Endothelial cell of umbilical vein (primary cell): ENCODE data around the gene SMC3. TPM values are rescaled to one million over a fixed set of nuclear protein-coding genes. Genes with fewer than 3 reads are reported as not detected.

ENCODE experiments used
- BruUV-seq: library from RNA; stranded (reverse); fragments of 400-500 nt; replicated peaks from 2 replicates; lab custom pipeline; 2021; lab: Mats Ljungman, UMichigan
- CTCF ChIA-PET: fragments of 300-600, 350-600 bp; sonication (Branson Sonifier 250); formaldehyde crosslinking; loops from one replicate; lab custom pipeline; 2021; ENCODE audit warnings: antibody characterized with exemption, inconsistent platforms; lab: Charles Lee
- POLR2A ChIA-PET: fragments of 300-600, 350-600 bp; sonication (Branson Sonifier 250); formaldehyde crosslinking; loops from one replicate; lab custom pipeline; 2021; ENCODE audit warnings: antibody characterized with exemption, inconsistent platforms; lab: Charles Lee
- DNase-seq: peaks from one replicate; pipeline ENCODE4 v3.0.0-alpha.2; 2011; ENCODE audit warnings: low read depth, low spot score
- FAIRE-seq: peaks from 2 replicates; lab custom pipeline; 2011; peaks lifted over from hg19 to GRCh38; lab: Jason Lieb, UNC
- H2AFZ ChIP-seq: 2 replicates; pipeline ENCODE4 v1.6.0; 2012; ENCODE audit warnings: low read depth, low read length, control low read depth, inconsistent platforms
- H3K27ac ChIP-seq: 2 replicates; pipeline ENCODE4 v1.5.1; 2011; ENCODE audit warnings: low read depth, mild to moderate bottlenecking, control low read depth, low read length, moderate library complexity; ENCODE audit not compliant: insufficient read depth
- H3K27me3 ChIP-seq, 2 experiments: 2 replicates each; pipeline versions ENCODE4 v1.6.0 to v1.6.1; 2011; ENCODE audit warnings: low read length in 2 of 2, mixed read lengths in 1 of 2; ENCODE audit not compliant: control insufficient read depth in 2 of 2, insufficient read depth in 2 of 2
- H3K36me3 ChIP-seq, 2 experiments: 2 replicates in 1 of 2; 3 replicates in 1 of 2; pipeline ENCODE4 v1.5.1; 2011; ENCODE audit warnings: low read length in 2 of 2, mild to moderate bottlenecking in 1 of 2, moderate library complexity in 1 of 2; ENCODE audit not compliant: control insufficient read depth in 2 of 2, insufficient read depth in 2 of 2; ENCODE audit errors: extremely low read depth in 1 of 2
- H3K4me1 ChIP-seq: 3 replicates; pipeline ENCODE4 v1.5.1; 2011; ENCODE audit warnings: mild to moderate bottlenecking, low read length; ENCODE audit not compliant: control insufficient read depth, insufficient read depth; ENCODE audit errors: extremely low read depth
- H3K4me2 ChIP-seq: 2 replicates; pipeline ENCODE4 v1.6.1; 2011; ENCODE audit warnings: low read length, control low read depth, mixed read lengths; ENCODE audit not compliant: insufficient read depth
- H3K4me3 ChIP-seq, 3 experiments: fragments of 200-600 bp in 1 of 3; sonication (generic), shearing (Covaris generic) in 1 of 3; replicated peaks in 1 of 3; 2 replicates each; pipeline ENCODE4 v1.5.1; 2011 to 2016; ENCODE audit warnings: control low read depth in 3 of 3, low read length in 3 of 3, mild to moderate bottlenecking in 2 of 3, inconsistent platforms in 1 of 3, low read depth in 1 of 3, moderate library complexity in 1 of 3; ENCODE audit not compliant: insufficient read depth in 1 of 3
- H3K79me2 ChIP-seq: 2 replicates; pipeline ENCODE4 v1.6.0; 2012; ENCODE audit warnings: low read length, inconsistent platforms; ENCODE audit not compliant: control insufficient read depth, insufficient read depth
- H3K9ac ChIP-seq: replicated peaks from 2 replicates; pipeline ENCODE3; 2011; ENCODE audit warnings: low read length, control low read depth; ENCODE audit not compliant: insufficient read depth; ENCODE audit errors: extremely low read depth
- H3K9me1 ChIP-seq: replicated peaks from 3 replicates; pipeline ENCODE4 v1.6.0; 2011; ENCODE audit warnings: mild to moderate bottlenecking, low read length; ENCODE audit not compliant: control insufficient read depth, insufficient read depth; ENCODE audit errors: extremely low read depth
- H3K9me3 ChIP-seq: replicated peaks from 2 replicates; pipeline ENCODE4 v1.5.1; 2012; ENCODE audit warnings: low read length, inconsistent platforms; ENCODE audit not compliant: control insufficient read depth, insufficient read depth
- H4K20me1 ChIP-seq: replicated peaks from 2 replicates; pipeline ENCODE3; 2011; ENCODE audit warnings: mild to moderate bottlenecking, low read length; ENCODE audit not compliant: control insufficient read depth, insufficient read depth; ENCODE audit errors: extremely low read depth
- CTCF ChIP-seq, 2 donors: IDR thresholded peaks; 1 replicate in 1 of 2; 2 replicates in 1 of 2; pipeline ENCODE4 v1.5.1; 2011; ENCODE audit warnings: low read length in 2 of 2, mild to moderate bottlenecking in 2 of 2, moderate library complexity in 2 of 2, control low read depth in 1 of 2, inconsistent platforms in 1 of 2, low read depth in 1 of 2; ENCODE audit not compliant: insufficient read depth in 1 of 2; ENCODE audit errors: extremely low read depth in 1 of 2
- EZH2 ChIP-seq: IDR thresholded peaks from 2 replicates; pipeline ENCODE4 v1.6.1; 2012; ENCODE audit warnings: borderline replicate concordance, low read depth, mild to moderate bottlenecking, moderate library complexity, low read length, inconsistent platforms; ENCODE audit not compliant: severe bottlenecking
- FOS ChIP-seq: IDR thresholded peaks from 2 replicates; pipeline ENCODE4 v1.6.1; 2011; ENCODE audit warnings: mild to moderate bottlenecking, low read length, moderate library complexity, borderline replicate concordance; ENCODE audit not compliant: insufficient read depth
- GATA2 ChIP-seq: IDR thresholded peaks from 2 replicates; pipeline ENCODE4 v1.7.0; 2011; ENCODE audit warnings: low read depth, mild to moderate bottlenecking, moderate library complexity, mixed read lengths, low read length; ENCODE audit not compliant: insufficient read length, insufficient read depth
- JUN ChIP-seq: IDR thresholded peaks from 2 replicates; pipeline ENCODE4 v1.6.1; 2011; ENCODE audit warnings: borderline replicate concordance, low read depth; ENCODE audit not compliant: insufficient read length, insufficient read depth
- MYC ChIP-seq: IDR thresholded peaks from one replicate; pipeline ENCODE4 v1.6.1; 2011; ENCODE audit warnings: mild to moderate bottlenecking, low read depth, low read length
- POLR2A ChIP-seq: IDR thresholded peaks from 2 replicates; pipeline ENCODE4 v1.6.1; 2012; ENCODE audit warnings: low read depth, mild to moderate bottlenecking, control low read depth, low read length
- POLR2AphosphoS5 ChIP-seq: IDR thresholded peaks from 2 replicates; pipeline ENCODE4 v1.6.1; 2012; ENCODE audit warnings: low read depth, mild to moderate bottlenecking, control low read depth, low read length, moderate library complexity; ENCODE audit not compliant: insufficient read depth
- dilution Hi-C: fragments of 300-500 bp; cut with MboI; formaldehyde crosslinking; loops from one replicate; pipeline ENCODE4 v1.15.0; 2019; ENCODE audit warnings: low sequenced_read_pairs; ENCODE audit not compliant: extremely low pct_ligation_motif_present
- intact Hi-C: fragments of 100-400 bp; cut with micrococcal nuclease; formaldehyde crosslinking; loops from one replicate; pipeline ENCODE4 v1.10.0; 2022
- polyA plus RNA-seq, 4 experiments: library from polyadenylated mRNA; depleted of rRNA in 3 of 4; stranded (reverse) in 3 of 4; unstranded in 1 of 4; fragments of >200 nt; gene quantifications; 2 replicates each; pipeline versions ENCODE4 v1.2.1 to v1.2.3, GENCODE V29; 2011 to 2012; ENCODE audit warnings: missing spikeins in 1 of 4
- total RNA-seq: library from RNA; stranded (reverse); gene quantifications from 2 replicates; pipeline ENCODE4 v1.2.3, GENCODE V29; 2021
- TF ChIP-seq, protein P1 (sequence below): IDR thresholded peaks from 2 replicates; pipeline ENCODE4 v1.6.1; 2011; ENCODE audit not compliant: insufficient read depth, insufficient read length

The SMC3 gene
- total and polyA plus RNA-seq, 2 donors (not counting 3 experiments of a cell fraction or from before 2014, with no cell fraction given), result 5.5 to 44.2 TPM

DNA sequence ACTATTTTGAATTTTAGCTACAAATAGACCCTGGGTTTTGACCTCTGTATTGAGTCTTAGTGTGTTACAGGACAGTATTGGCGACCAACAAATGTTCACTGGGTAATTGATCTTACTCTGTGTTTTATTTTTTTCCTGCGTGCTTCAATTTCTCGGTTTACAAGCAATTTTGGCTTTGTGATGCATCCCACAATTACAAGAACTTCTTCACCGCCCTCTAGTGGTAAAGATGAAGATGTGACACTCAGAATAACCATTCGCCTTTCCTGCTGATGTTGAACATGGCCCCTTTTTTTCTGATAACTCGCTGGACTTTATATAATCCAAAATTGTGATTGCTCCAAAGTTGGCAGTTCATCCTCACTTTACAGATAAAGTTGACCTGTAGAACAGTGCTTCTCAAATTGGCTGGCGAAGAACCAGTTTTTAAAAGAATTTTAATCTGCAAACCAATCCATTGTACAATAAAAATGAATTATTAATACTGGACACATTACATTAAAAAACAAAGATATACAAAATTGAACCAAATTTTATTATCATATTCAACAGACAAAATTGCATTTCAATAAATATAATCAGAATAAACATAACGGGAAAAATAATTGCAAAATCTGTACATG lies 20.2 kb upstream of the SMC3 start:
- Histone ChIP-seq H3K4me3 (no peak overlapping the region), H3K4me1 (peaks cover 13% of the 10 kb centered on the region), H3K9ac (no peak overlapping the region), H4K20me1 (no peaks in the 10 kb centered on the region), H3K79me2 (no peaks in the 10 kb centered on the region), H3K4me2 (no peak overlapping the region), H2AFZ (no peak overlapping the region), H3K9me3 (no peaks in the 10 kb centered on the region), H3K27me3 (peaks cover 1 to 4% of the 10 kb centered on the region in 2 experiments), H3K27ac (no peak overlapping the region), H3K9me1 (no peaks in the 10 kb centered on the region), H3K36me3 (no peaks in the 10 kb centered on the region)
- DNase-seq (peak; percentile 61), FAIRE-seq (peak; percentile 86)
- no TSS peak for BruUV-seq
- intact Hi-C loops, result loop anchor here (1.0 kb wide), 7 partner anchors 50 to 241 kb away; partner anchors contain the start of gene DUSP5
- CTCF ChIA-PET, result interaction anchor here (0.6 to 5.2 kb wide), 40 partner anchors 11 to 1590 kb away, joined by 3 to 95 read pairs (median 5); partner anchors contain the start of gene SMNDC1
- dilution Hi-C loops, result no loop called here
- TF ChIP-seq POLR2A (no peak), GATA2 (no peak), CTCF (IDR thresholded peaks at IDR 0.05; ENCODE audit: extremely low read depth in 1 of 2, insufficient read depth in 1 of 2, low read depth in 1 of 2, low read length in 2 of 2) (peak; percentile 63 to 68)
- POLR2A ChIA-PET, result interaction anchor here (1.0 to 1.3 kb wide), 3 partner anchors 49 to 242 kb away, joined by 3 read pairs; partner anchors contain the start of gene SMNDC1

- H3K9me1 ChIP-seq, result no peaks in the 10 kb centered on the region
- CTCF ChIA-PET, result interaction anchor here (0.6 to 4.3 kb wide), 8 partner anchors 11 to 243 kb away, joined by 3 to 29 read pairs (median 10); partner anchors contain the start of gene SMNDC1
- dilution Hi-C loops (no loop called here), intact Hi-C loops (no loop called here)
- no peak overlapping the region for H3K4me3 ChIP-seq
- H3K79me2 ChIP-seq, result no peaks in the 10 kb centered on the region
- no peak overlapping the region for H3K4me2 ChIP-seq
- H3K27ac ChIP-seq, result no peak overlapping the region
- TF ChIP-seq EZH2 (no peak), CTCF (IDR thresholded peaks at IDR 0.05; ENCODE audit: extremely low read depth in 1 of 2, insufficient read depth in 1 of 2, low read depth in 1 of 2, low read length in 2 of 2) (no peak), POLR2AphosphoS5 (no peak), MYC (no peak), JUN (no peak), POLR2A (no peak), FOS (no peak), GATA2 (no peak)
- TF ChIP-seq, protein P1, sequence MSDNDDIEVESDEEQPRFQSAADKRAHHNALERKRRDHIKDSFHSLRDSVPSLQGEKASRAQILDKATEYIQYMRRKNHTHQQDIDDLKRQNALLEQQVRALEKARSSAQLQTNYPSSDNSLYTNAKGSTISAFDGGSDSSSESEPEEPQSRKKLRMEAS, result no peak
- H4K20me1 ChIP-seq, result no peaks in the 10 kb centered on the region
- H3K27me3 ChIP-seq, result peaks cover 2 to 4% of the 10 kb centered on the region in 2 experiments
- peaks cover 11% of the 10 kb centered on the region for H3K4me1 ChIP-seq
- no peak overlapping the region for H3K9ac ChIP-seq
- no peak for FAIRE-seq
- no peak overlapping the region for H2AFZ ChIP-seq
- no peak for DNase-seq
- H3K9me3 ChIP-seq, result no peaks in the 10 kb centered on the region
- POLR2A ChIA-PET, result no interaction called here
- H3K36me3 ChIP-seq, result no peaks in the 10 kb centered on the region
- BruUV-seq, result no TSS peak
Measured at GRCh38 chr10:110548002-110548401, 19.5 kb upstream of the SMC3 start.
